Activated B cell treated with CpG ODN at 0.5 μM for 24 hours (primary cell): ENCODE results near the gene HAGHL. TPM values are rescaled to one million over a fixed set of nuclear protein-coding genes. Genes with fewer than 3 reads are reported as not detected.

Experiments
- ATAC-seq: fragments of 200-7000 bp; cut with Tn5 transposase; one replicate; pipeline ENCODE4 v1.10.0; 2021; ENCODE audit warnings: low read depth, mild to moderate bottlenecking, moderate library complexity
- CTCF ChIA-PET: fragments of 350-600 bp; sonication (Branson Sonifier 250); formaldehyde crosslinking; loops from one replicate; lab custom pipeline; 2021; ENCODE audit warnings: antibody characterized with exemption; lab: Charles Lee
- POLR2A ChIA-PET: fragments of 350-600 bp; sonication (Branson Sonifier 250); formaldehyde crosslinking; loops from one replicate; lab custom pipeline; 2021; ENCODE audit warnings: antibody characterized with exemption; lab: Charles Lee
- DNase-seq: peaks from one replicate; pipeline ENCODE4 v3.0.0; 2022
- H3K27ac Mint-ChIP-seq: one replicate; pipeline ENCODE4 v1.8.0; 2020; ENCODE audit warnings: mixed read lengths
- H3K27me3 Mint-ChIP-seq: one replicate; pipeline ENCODE4 v1.8.0; 2021; ENCODE audit warnings: mixed read lengths
- H3K36me3 Mint-ChIP-seq: one replicate; pipeline ENCODE4 v1.8.0; 2021; ENCODE audit warnings: low read depth, mixed read lengths
- H3K4me1 Mint-ChIP-seq: one replicate; pipeline ENCODE4 v1.8.0; 2021; ENCODE audit warnings: mixed read lengths
- H3K4me3 Mint-ChIP-seq: one replicate; pipeline ENCODE4 v1.8.0; 2020; ENCODE audit warnings: mild to moderate bottlenecking, mixed read lengths
- H3K9me3 Mint-ChIP-seq: one replicate; pipeline ENCODE4 v1.8.0; 2020; ENCODE audit warnings: mixed read lengths
- intact Hi-C: fragments of 100-400 bp; cut with micrococcal nuclease; formaldehyde crosslinking; loops from one replicate; pipeline ENCODE4 v1.15.1; 2024
- total RNA-seq: library from RNA; stranded (reverse); gene quantifications from 2 replicates; pipeline ENCODE4 v1.2.3, GENCODE V29; 2022
- TF ChIP-seq, protein P1 (sequence below): fragments of 200-600 bp; IDR thresholded peaks from one replicate; pipeline ENCODE4 v1.8.0; 2022; ENCODE audit warnings: antibody characterized with exemption, mild to moderate bottlenecking

The HAGHL gene
- total RNA-seq, 1 donor from 2014 or later: 10.9 TPM

- Mint-ChIP-seq H3K4me1 (peaks cover 12% of the 10 kb centered on the region), H3K27ac (no peak overlapping the region), H3K36me3 (peaks cover 3% of the 10 kb centered on the region), H3K27me3 (no peaks in the 10 kb centered on the region), H3K4me3 (no peak overlapping the region), H3K9me3 (no peaks in the 10 kb centered on the region)
- TF ChIP-seq, protein P1, sequence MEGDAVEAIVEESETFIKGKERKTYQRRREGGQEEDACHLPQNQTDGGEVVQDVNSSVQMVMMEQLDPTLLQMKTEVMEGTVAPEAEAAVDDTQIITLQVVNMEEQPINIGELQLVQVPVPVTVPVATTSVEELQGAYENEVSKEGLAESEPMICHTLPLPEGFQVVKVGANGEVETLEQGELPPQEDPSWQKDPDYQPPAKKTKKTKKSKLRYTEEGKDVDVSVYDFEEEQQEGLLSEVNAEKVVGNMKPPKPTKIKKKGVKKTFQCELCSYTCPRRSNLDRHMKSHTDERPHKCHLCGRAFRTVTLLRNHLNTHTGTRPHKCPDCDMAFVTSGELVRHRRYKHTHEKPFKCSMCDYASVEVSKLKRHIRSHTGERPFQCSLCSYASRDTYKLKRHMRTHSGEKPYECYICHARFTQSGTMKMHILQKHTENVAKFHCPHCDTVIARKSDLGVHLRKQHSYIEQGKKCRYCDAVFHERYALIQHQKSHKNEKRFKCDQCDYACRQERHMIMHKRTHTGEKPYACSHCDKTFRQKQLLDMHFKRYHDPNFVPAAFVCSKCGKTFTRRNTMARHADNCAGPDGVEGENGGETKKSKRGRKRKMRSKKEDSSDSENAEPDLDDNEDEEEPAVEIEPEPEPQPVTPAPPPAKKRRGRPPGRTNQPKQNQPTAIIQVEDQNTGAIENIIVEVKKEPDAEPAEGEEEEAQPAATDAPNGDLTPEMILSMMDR: no peak
- ATAC-seq: no peak
- DNase-seq: no peak
- intact Hi-C loops: loop anchor here (5.0 kb wide), 2 partner anchors 83 to 248 kb away; partner anchors contain the start of gene LMF1
- POLR2A ChIA-PET: interaction anchor here (0.6 to 1.3 kb wide), 4 partner anchors 10 to 48 kb away, joined by 3 to 4 read pairs (median 3); partner anchors contain the start of gene METRN
- CTCF ChIA-PET: no interaction called here
Observed at GRCh38 chr16:724188-725040, 2.5 kb upstream of the HAGHL start.

DNA sequence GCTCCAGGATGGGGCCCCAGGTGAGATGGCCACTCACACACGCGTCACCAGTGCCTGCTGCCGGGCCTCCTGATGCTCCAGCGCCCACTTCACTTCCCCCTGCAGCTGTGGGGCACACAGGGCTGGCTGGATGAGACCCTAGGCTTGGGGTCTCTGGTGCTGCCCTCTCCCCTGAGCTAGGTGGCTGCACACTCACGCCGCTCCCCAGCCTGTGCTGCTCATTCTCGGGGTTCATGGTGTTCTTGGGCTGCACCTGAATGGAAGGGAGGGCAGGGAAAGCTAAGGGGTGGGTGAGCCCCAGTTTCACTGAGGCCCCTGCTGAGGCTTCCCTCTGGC, 1.9 kb upstream of the HAGHL start:
- H3K27me3 Mint-ChIP-seq: no peaks in the 10 kb centered on the region
- DNase-seq (no peak), ATAC-seq (no peak)
- H3K9me3 Mint-ChIP-seq: no peaks in the 10 kb centered on the region
- no peak overlapping the region for H3K27ac Mint-ChIP-seq
- TF ChIP-seq, protein P1: no peak
- CTCF ChIA-PET: no interaction called here
- H3K4me3 Mint-ChIP-seq: no peak overlapping the region
- POLR2A ChIA-PET: interaction anchor here (0.6 to 1.6 kb wide), 5 partner anchors 10 to 49 kb away, joined by 3 to 7 read pairs (median 4); partner anchors contain the start of genes CIAO3 and METRN
- peaks cover 9% of the 10 kb centered on the region for H3K4me1 Mint-ChIP-seq
- peaks cover 3% of the 10 kb centered on the region for H3K36me3 Mint-ChIP-seq
- intact Hi-C loops: no loop called here

- ChIA-PET POLR2A (interaction anchor here (1.1 to 3.2 kb wide), 5 partner anchors 10 to 35 kb away, joined by 3 to 11 read pairs (median 5); partner anchors contain the start of genes CIAO3, METRN and WDR24), CTCF (interaction anchor here (2.0 kb wide), 1 partner anchor 13 kb away, joined by 4 read pairs; no protein-coding TSS in a partner anchor)
- H3K9me3 Mint-ChIP-seq: no peaks in the 10 kb centered on the region
- peaks cover 4% of the 10 kb centered on the region for H3K4me1 Mint-ChIP-seq
- ATAC-seq: no peak
- no peaks in the 10 kb centered on the region for H3K27me3 Mint-ChIP-seq
- TF ChIP-seq, protein P1: no peak
- intact Hi-C loops: no loop called here
- no peak overlapping the region for H3K27ac Mint-ChIP-seq
- peaks cover 3% of the 10 kb centered on the region for H3K36me3 Mint-ChIP-seq
- DNase-seq: no peak
- peak overlapping the region; percentile 7 for H3K4me3 Mint-ChIP-seq
Observed at GRCh38 chr16:725463-726187, 1.3 kb upstream of the HAGHL start.

DNA sequence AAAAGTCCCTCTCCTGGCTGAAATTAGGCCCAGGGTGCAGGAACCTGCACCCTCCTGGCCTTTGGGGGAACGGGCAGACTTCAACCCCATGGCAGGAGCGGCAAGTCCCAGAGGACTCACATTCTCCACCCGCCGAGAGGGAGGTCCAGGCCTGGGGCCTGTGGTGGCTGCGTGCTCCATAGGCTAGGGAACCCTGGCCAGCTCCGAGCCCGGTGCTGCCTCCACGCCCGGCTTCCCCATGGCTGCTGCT, 793 bp upstream of the HAGHL start:
- CTCF ChIA-PET: interaction anchor here (2.0 kb wide), 1 partner anchor 14 kb away, joined by 4 read pairs; no protein-coding TSS in a partner anchor
- peak overlapping the region; percentile 79 for H3K4me3 Mint-ChIP-seq
- TF ChIP-seq, protein P1: no peak
- H3K4me1 Mint-ChIP-seq: peaks cover 4% of the 10 kb centered on the region
- POLR2A ChIA-PET: interaction anchor here (1.4 to 3.2 kb wide), 3 partner anchors 10 to 36 kb away, joined by 5 to 11 read pairs (median 7); partner anchors contain the start of genes CIAO3 and WDR24
- intact Hi-C loops: no loop called here
- H3K36me3 Mint-ChIP-seq: peaks cover 3% of the 10 kb centered on the region
- peak overlapping the region; percentile 24 for H3K27ac Mint-ChIP-seq
- no peaks in the 10 kb centered on the region for H3K27me3 Mint-ChIP-seq
- no peak for ATAC-seq
- no peaks in the 10 kb centered on the region for H3K9me3 Mint-ChIP-seq
- DNase-seq: no peak
